Activated naive CD8-positive, alpha-beta T cell treated with anti-CD3 and anti-CD28 coated beads, Interleukin-2, amount 50 U/mL, for 24 hours (primary cell): ENCODE measurements around the gene CDC14B.
"Not testable (repeated sequence)": the region's sequence is repeated elsewhere in the genome, so short reads cannot be mapped to it uniquely, and the experiment has no call there.

ENCODE experiments used
- ATAC-seq: fragments of 150-1000 bp; cut with Tn5 transposase; one replicate; pipeline ENCODE4 v1.10.0; 2021
- DNase-seq: peaks from one replicate; pipeline ENCODE4 v3.0.0; 2021
- H3K27ac Mint-ChIP-seq: one replicate; pipeline ENCODE4 v1.8.0; 2021; ENCODE audit warnings: mild to moderate bottlenecking, mixed read lengths
- H3K27me3 Mint-ChIP-seq: one replicate; pipeline ENCODE4 v1.8.0; 2021; ENCODE audit warnings: mixed read lengths
- H3K36me3 Mint-ChIP-seq: one replicate; pipeline ENCODE4 v1.8.0; 2021; ENCODE audit warnings: low read depth, mixed read lengths
- H3K4me1 Mint-ChIP-seq: one replicate; pipeline ENCODE4 v1.8.0; 2021; ENCODE audit warnings: mixed read lengths
- H3K4me3 Mint-ChIP-seq: one replicate; pipeline ENCODE4 v1.8.0; 2021; ENCODE audit warnings: mild to moderate bottlenecking, moderate library complexity, mixed read lengths
- H3K9me3 Mint-ChIP-seq: one replicate; pipeline ENCODE4 v1.8.0; 2021; ENCODE audit warnings: mixed read lengths

CDC14B gene

GRCh38 chr9:96587338-96588315 is 32.0 kb downstream of the CDC14B start:
- Mint-ChIP-seq H3K36me3 (no peaks in the 10 kb centered on the region), H3K4me3 (no peak overlapping the region), H3K9me3 (no peaks in the 10 kb centered on the region), H3K27me3 (peaks cover 36% of the 10 kb centered on the region), H3K4me1 (peaks cover 10% of the 10 kb centered on the region), H3K27ac (no peak overlapping the region)
- DNase-seq (no peak), ATAC-seq (no peak)

- Mint-ChIP-seq H3K36me3 (no peaks in the 10 kb centered on the region), H3K27ac (no peak overlapping the region), H3K4me1 (peaks cover 10% of the 10 kb centered on the region), H3K27me3 (peaks cover 25% of the 10 kb centered on the region), H3K4me3 (no peak overlapping the region), H3K9me3 (no peaks in the 10 kb centered on the region)
- no peak for DNase-seq
- no peak for ATAC-seq
Observed at GRCh38 chr9:96585426-96585825, 34.2 kb downstream of the CDC14B start.

- H3K36me3 Mint-ChIP-seq, H3K9me3 Mint-ChIP-seq, DNase-seq, H3K4me1 Mint-ChIP-seq, ATAC-seq, H3K27ac Mint-ChIP-seq, H3K4me3 Mint-ChIP-seq: not testable (repeated sequence)
- H3K27me3 Mint-ChIP-seq: peaks cover 13% of the 10 kb centered on the region
Observed at GRCh38 chr9:96582199-96582598, 37.4 kb downstream of the CDC14B start.

- H3K27me3 Mint-ChIP-seq: peaks cover 10% of the 10 kb centered on the region
- DNase-seq: no peak
- no peak overlapping the region for H3K4me3 Mint-ChIP-seq
- H3K9me3 Mint-ChIP-seq: no peaks in the 10 kb centered on the region
- no peaks in the 10 kb centered on the region for H3K36me3 Mint-ChIP-seq
- no peaks in the 10 kb centered on the region for H3K4me1 Mint-ChIP-seq
- H3K27ac Mint-ChIP-seq: no peak overlapping the region
- ATAC-seq: no peak
Observed at GRCh38 chr9:96581786-96582185, 37.9 kb downstream of the CDC14B start.

- H3K4me1 Mint-ChIP-seq: no peaks in the 10 kb centered on the region
- no peak for ATAC-seq
- no peak for DNase-seq
- no peaks in the 10 kb centered on the region for H3K36me3 Mint-ChIP-seq
- H3K27me3 Mint-ChIP-seq: peaks cover 10% of the 10 kb centered on the region
- no peak overlapping the region for H3K27ac Mint-ChIP-seq
- H3K4me3 Mint-ChIP-seq: no peak overlapping the region
- H3K9me3 Mint-ChIP-seq: no peaks in the 10 kb centered on the region
Observed at GRCh38 chr9:96581301-96581700, 38.3 kb downstream of the CDC14B start.

- no peak for ATAC-seq
- no peak overlapping the region for H3K27ac Mint-ChIP-seq
- no peaks in the 10 kb centered on the region for H3K36me3 Mint-ChIP-seq
- no peaks in the 10 kb centered on the region for H3K9me3 Mint-ChIP-seq
- H3K4me3 Mint-ChIP-seq: no peak overlapping the region
- H3K27me3 Mint-ChIP-seq: peaks cover 17% of the 10 kb centered on the region
- no peaks in the 10 kb centered on the region for H3K4me1 Mint-ChIP-seq
- DNase-seq: no peak
Observed at GRCh38 chr9:96574931-96575351, 44.7 kb downstream of the CDC14B start.

- no peaks in the 10 kb centered on the region for H3K9me3 Mint-ChIP-seq
Observed at GRCh38 chr9:96574455-96574854, 45.2 kb downstream of the CDC14B start.

GRCh38 chr9:96567203-96567700 is 52.4 kb downstream of the CDC14B start:
- Mint-ChIP-seq H3K27me3 (peaks cover 15% of the 10 kb centered on the region), H3K4me3 (peak overlapping the region; percentile 75), H3K9me3 (no peaks in the 10 kb centered on the region), H3K27ac (no peak overlapping the region), H3K36me3 (peaks cover 2% of the 10 kb centered on the region), H3K4me1 (peaks cover 32% of the 10 kb centered on the region)
- ATAC-seq: peak; percentile 2
- no peak for DNase-seq

More at GRCh38 chr9:96574455-96574854, 45.2 kb downstream of the CDC14B start:
- Mint-ChIP-seq H3K36me3 (no peaks in the 10 kb centered on the region), H3K27me3 (peaks cover 20% of the 10 kb centered on the region), H3K27ac (no peak overlapping the region), H3K4me3 (no peak overlapping the region), H3K4me1 (no peaks in the 10 kb centered on the region)
- no peak for ATAC-seq
- DNase-seq: no peak

- peak overlapping the region; percentile 88 for H3K27ac Mint-ChIP-seq
- H3K9me3 Mint-ChIP-seq: no peaks in the 10 kb centered on the region
- ATAC-seq (peak; percentile 92), DNase-seq (peak; percentile 78)
- peak overlapping the region; percentile 75 for H3K4me3 Mint-ChIP-seq
- peaks cover 2% of the 10 kb centered on the region for H3K36me3 Mint-ChIP-seq
- H3K4me1 Mint-ChIP-seq: peaks cover 32% of the 10 kb centered on the region
- peaks cover 15% of the 10 kb centered on the region for H3K27me3 Mint-ChIP-seq
Observed at GRCh38 chr9:96566498-96567202, 53.0 kb downstream of the CDC14B start.

GRCh38 chr9:96565671-96566497 is 53.8 kb downstream of the CDC14B start:
- Mint-ChIP-seq H3K36me3 (peaks cover 4% of the 10 kb centered on the region), H3K4me3 (peak overlapping the region; percentile 75), H3K4me1 (peaks cover 32% of the 10 kb centered on the region), H3K27me3 (peaks cover 15% of the 10 kb centered on the region), H3K9me3 (no peaks in the 10 kb centered on the region), H3K27ac (peak overlapping the region; percentile 88)
- no peak for DNase-seq
- no peak for ATAC-seq

- no peak for DNase-seq
Observed at GRCh38 chr9:96564217-96564616, 55.4 kb downstream of the CDC14B start.

GRCh38 chr9:96559339-96559943 is 60.2 kb downstream of the CDC14B start:
- ATAC-seq (no peak), DNase-seq (no peak)
- Mint-ChIP-seq H3K9me3 (no peaks in the 10 kb centered on the region), H3K27me3 (no peaks in the 10 kb centered on the region), H3K4me1 (peaks cover 30% of the 10 kb centered on the region), H3K27ac (no peak overlapping the region), H3K4me3 (no peak overlapping the region), H3K36me3 (peaks cover 4% of the 10 kb centered on the region)

More at GRCh38 chr9:96564217-96564616, 55.4 kb downstream of the CDC14B start:
- no peak overlapping the region for H3K27ac Mint-ChIP-seq
- H3K9me3 Mint-ChIP-seq: no peaks in the 10 kb centered on the region
- no peak for ATAC-seq
- H3K36me3 Mint-ChIP-seq: peaks cover 4% of the 10 kb centered on the region
- peaks cover 7% of the 10 kb centered on the region for H3K27me3 Mint-ChIP-seq
- peaks cover 32% of the 10 kb centered on the region for H3K4me1 Mint-ChIP-seq
- no peak overlapping the region for H3K4me3 Mint-ChIP-seq

GRCh38 chr9:96557921-96558320 is 61.7 kb downstream of the CDC14B start:
- Mint-ChIP-seq H3K27ac (no peak overlapping the region), H3K4me1 (peaks cover 40% of the 10 kb centered on the region), H3K4me3 (no peak overlapping the region), H3K27me3 (no peaks in the 10 kb centered on the region), H3K36me3 (peaks cover 2% of the 10 kb centered on the region), H3K9me3 (no peaks in the 10 kb centered on the region)
- ATAC-seq: no peak
- DNase-seq: no peak
